ENCODE data around the gene CNTFR. TPM values are rescaled to one million over a fixed set of nuclear protein-coding genes. Genes with fewer than 3 reads are reported as not detected.
A peak's percentile ranks its signal among the peaks of the same experiment; 100 is the strongest.

The CNTFR gene
- total RNA-seq, 1 donor = not detected

DNA sequence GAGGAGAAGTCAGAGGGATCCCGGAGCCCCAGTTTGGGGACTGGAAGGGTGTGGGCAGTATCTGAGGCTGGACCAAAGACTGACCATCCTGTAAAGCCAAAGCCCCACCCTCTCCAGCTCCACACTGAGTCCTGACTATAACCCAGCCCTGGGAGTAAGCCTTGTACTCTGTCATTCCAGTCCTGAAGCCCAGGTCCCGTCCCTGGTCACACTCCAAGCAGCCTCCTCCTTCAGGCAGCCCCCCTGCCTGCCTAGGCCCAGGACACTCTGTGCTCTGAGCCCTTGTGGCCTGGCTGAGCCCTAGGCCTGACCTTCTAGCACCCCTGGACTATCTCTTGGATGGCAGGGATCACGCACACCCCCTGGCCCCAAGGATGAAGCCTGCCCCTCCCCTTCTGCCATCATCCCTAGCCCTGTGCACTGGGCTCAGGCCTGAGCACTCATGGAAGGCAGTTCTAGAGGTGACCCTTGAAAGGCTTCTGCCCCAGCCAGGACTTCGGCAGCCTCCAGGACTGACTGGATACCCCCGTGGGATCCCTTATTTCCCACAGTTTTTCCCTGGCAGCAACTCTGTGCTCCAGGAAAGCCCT lies 38.7 kb downstream of the CNTFR start:
- H3K4me3 ChIP-seq (ENCODE audit: low read depth, low read length) = no peak overlapping the region
- DNase-seq (ENCODE audit: low read depth) = no peak
- TF ChIP-seq, protein P1, sequence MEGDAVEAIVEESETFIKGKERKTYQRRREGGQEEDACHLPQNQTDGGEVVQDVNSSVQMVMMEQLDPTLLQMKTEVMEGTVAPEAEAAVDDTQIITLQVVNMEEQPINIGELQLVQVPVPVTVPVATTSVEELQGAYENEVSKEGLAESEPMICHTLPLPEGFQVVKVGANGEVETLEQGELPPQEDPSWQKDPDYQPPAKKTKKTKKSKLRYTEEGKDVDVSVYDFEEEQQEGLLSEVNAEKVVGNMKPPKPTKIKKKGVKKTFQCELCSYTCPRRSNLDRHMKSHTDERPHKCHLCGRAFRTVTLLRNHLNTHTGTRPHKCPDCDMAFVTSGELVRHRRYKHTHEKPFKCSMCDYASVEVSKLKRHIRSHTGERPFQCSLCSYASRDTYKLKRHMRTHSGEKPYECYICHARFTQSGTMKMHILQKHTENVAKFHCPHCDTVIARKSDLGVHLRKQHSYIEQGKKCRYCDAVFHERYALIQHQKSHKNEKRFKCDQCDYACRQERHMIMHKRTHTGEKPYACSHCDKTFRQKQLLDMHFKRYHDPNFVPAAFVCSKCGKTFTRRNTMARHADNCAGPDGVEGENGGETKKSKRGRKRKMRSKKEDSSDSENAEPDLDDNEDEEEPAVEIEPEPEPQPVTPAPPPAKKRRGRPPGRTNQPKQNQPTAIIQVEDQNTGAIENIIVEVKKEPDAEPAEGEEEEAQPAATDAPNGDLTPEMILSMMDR (IDR thresholded peaks at IDR 0.05; ENCODE audit: insufficient read depth, low read depth, low read length) = no peak

DNA sequence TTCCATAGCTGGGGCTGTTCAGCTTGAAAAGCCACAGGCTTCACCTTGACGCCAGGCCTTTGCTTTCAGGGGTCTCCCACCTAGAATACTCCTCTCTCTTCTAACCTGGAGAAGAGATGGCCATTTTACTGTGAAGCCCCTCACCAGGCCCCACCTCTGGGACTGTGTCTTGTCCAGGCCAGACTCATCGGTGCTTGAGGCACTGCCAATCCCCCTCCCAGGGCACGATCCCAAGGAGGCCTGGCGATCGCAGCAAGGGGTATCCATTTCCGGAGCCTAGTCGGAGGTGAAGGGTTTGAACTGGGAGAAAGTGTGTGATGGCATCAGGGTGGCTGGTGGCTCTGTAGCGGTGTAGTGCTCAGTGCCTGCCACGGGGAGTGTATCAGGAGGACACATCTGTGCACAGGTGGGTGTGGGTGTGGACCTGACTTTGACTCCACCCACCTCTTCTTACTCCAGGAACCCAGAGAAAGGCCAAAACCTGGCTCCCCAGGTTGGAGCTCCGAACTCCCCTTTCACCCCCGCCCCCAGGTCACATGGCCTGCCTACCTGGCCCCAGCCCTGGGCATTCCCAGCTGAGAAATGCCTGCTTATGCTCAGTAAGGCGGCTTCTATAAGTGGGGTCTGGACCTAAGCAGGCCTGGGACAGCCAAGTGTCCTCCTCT lies 39.4 kb downstream of the CNTFR start:
- TF ChIP-seq, protein P1 (IDR thresholded peaks at IDR 0.05; ENCODE audit: insufficient read depth, low read depth, low read length) = no peak
- no peak overlapping the region for H3K4me3 ChIP-seq (ENCODE audit: low read depth, low read length)
- no peak for DNase-seq (ENCODE audit: low read depth)

DNA sequence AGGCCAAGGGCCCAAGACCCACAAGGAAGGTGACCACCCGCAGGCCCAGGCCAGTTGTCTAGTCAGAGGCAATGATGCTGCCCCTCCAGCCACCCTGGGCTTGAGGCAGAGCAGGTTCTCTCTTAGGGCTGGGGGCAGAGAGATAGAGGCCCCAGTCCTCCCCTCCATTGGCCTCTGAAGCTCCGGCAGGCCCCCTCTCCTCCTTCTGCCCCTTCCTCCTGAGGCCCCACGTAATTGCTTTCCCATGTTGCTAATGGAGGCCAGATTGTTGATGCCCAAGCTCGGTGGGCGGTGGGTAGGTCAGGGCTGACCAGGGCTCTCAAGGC lies 40.2 kb downstream of the CNTFR start:
- no peak for DNase-seq (ENCODE audit: low read depth)
- H3K4me3 ChIP-seq (ENCODE audit: low read depth, low read length) = no peak overlapping the region
- TF ChIP-seq, protein P1 (IDR thresholded peaks at IDR 0.05; ENCODE audit: insufficient read depth, low read depth, low read length) = no peak

DNA sequence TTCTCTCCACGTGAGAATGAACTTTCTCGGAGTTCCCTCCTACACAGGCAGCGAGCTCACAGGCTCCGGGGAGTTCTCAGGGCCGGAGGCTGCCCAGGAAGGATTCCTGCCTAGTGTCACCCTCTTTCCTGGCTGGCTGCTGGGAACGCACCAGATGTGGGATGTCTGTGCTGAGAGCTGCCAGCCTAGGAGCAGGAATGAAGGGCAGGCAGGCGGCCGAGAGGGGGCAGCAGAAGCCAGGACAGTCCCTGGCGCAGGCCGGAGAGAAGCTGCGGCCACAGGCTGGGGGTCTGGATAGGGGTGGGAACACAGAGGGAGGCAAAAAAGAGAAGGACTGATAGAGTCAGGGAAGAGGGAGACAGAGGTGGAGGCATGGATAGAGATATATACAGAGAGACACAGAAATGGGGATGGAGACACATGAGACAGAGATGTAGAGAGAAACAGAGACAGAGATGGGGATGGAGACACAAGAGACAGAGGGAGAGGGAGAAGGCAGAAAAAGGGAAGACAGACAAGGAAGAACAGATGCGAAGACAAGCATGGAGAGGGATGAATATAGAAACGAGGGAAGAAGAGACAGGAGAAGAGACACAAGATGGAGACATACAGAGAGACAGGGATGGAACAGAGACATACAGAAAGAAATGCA lies 41.4 kb downstream of the CNTFR start:
- TF ChIP-seq, protein P1 (IDR thresholded peaks at IDR 0.05; ENCODE audit: insufficient read depth, low read depth, low read length) = peak; percentile 86
- DNase-seq (ENCODE audit: low read depth) = peak; percentile 61
- H3K4me3 ChIP-seq (ENCODE audit: low read depth, low read length) = no peak overlapping the region

DNA sequence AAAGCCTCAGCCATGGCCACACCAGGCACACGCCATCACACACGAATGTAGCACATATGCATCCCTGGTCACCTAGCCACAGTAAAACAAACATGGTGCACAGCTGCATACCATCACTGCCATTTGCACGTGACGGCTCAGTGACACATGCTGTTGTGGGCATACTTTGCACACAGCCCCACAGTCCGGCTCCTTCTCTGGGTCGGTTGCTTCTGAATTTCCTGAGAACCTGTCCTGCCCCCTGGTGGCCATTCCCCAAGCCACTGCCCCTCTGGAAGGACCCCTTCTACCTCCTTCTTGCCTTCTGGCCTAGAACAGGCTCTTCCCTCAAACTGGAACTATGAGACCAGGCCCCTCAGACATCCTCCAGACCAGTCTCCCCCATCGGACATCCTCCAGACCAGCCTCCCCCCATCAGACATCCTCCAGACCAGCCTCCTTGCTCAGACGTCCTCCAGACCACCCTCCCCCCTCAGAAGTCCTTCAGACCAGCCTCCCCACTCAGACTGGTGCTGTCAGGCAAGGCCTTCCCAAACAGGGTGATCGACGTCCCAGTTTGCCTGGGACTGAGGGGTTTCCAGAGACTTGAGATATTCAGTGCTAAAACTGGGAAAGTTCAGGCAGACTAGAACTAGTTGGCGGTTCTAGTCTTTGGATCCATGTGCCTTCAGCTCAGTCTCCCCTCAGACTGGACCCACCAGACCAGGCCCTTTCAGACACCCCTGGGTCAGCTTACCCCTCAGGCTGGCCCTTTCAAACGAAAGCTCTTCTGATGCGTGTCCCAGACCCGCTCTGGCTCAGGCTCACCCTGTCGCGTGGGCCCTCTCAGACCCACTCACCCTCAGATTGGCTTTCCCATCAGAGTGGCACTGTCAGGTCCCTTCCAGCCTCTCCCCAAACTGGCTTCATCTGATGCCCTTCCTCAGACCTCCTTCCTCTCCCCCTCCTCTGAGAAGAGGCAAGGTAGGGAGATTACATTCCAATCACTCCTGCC lies 42.4 kb downstream of the CNTFR start:
- peak; percentile 62 for DNase-seq (ENCODE audit: low read depth)
- TF ChIP-seq, protein P1 (IDR thresholded peaks at IDR 0.05; ENCODE audit: insufficient read depth, low read depth, low read length) = peak; percentile 73
- H3K4me3 ChIP-seq (ENCODE audit: low read depth, low read length) = no peak overlapping the region

DNA sequence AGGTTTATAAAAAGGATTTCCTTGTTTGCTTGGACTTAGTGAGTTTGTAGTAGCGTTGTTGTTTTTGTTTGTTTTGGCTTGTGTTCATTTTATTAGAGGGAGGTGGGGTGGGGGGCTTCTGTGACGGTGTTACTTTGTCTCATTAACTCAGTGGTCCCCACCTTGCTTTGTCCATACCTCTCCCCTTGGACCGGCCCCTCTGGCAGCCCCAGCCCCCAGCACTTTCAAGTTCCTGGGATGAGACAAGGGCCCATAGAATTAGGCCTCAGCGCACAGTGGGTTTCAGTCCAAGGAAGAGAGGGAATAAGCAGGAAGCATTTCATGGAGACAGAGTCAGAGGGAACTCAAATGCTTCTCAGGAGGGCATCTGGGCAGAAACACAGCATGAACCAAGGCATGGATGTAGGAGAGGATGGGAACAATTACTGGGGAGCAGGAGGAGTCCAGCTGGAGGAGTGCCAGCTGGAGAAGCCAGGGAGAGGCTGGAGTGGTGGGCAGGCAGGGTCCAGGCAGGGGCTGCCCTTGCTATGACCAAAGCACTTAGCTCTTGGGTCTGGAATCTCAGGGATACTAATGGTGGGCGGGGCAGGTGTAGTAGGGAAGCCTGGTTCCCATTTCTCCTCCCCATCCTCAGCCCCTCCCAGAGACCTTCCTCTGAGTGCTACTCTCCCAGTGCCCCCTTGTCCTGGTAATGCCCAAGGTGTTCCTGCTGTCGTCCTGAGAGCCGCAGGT lies 43.3 kb downstream of the CNTFR start:
- H3K4me3 ChIP-seq (ENCODE audit: low read depth, low read length) = no peak overlapping the region
- TF ChIP-seq, protein P1 (IDR thresholded peaks at IDR 0.05; ENCODE audit: insufficient read depth, low read depth, low read length) = no peak
- no peak for DNase-seq (ENCODE audit: low read depth)

Data from fibroblast of villous mesenchyme (primary cell).